Measurements from ENCODE around the gene PEPD. TPM values are rescaled to one million over a fixed set of nuclear protein-coding genes. Genes with fewer than 3 reads are reported as not detected.

The PEPD gene
- total RNA-seq, 1 experiment from 2014 or later: 116 TPM

- Mint-ChIP-seq H3K27me3 (ENCODE audit: insufficient read depth, unreplicated experiment) (no peaks in the 10 kb centered on the region), H3K9me3 (ENCODE audit: unreplicated experiment) (no peaks in the 10 kb centered on the region), H3K4me1 (ENCODE audit: low read depth, unreplicated experiment) (peaks cover 30% of the 10 kb centered on the region), H3K4me3 (ENCODE audit: unreplicated experiment) (no peak overlapping the region), H3K36me3 (ENCODE audit: insufficient read depth, unreplicated experiment) (peaks cover 39% of the 10 kb centered on the region), H3K27ac (ENCODE audit: unreplicated experiment) (no peak overlapping the region)
- Histone ChIP-seq H3K36me3 (ENCODE audit: control insufficient read depth, insufficient read depth, low read length) (no peaks in the 10 kb centered on the region), H3K4me1 (peaks cover 33% of the 10 kb centered on the region), H3K27me3 (replicated peaks; ENCODE audit: control insufficient read depth, insufficient read depth, low read length) (no peaks in the 10 kb centered on the region), H3K4me3 (ENCODE audit: low read depth, low read length) (no peak overlapping the region), H3K9me3 (no peaks in the 10 kb centered on the region)
- BruUV-seq (replicated peaks): no TSS peak
- intact Hi-C loops (cut with micrococcal nuclease; ENCODE audit: unreplicated experiment): no loop called here
- DNase-seq: peak in 1 of 2 experiments; percentile 17
- TF ChIP-seq, protein P1, sequence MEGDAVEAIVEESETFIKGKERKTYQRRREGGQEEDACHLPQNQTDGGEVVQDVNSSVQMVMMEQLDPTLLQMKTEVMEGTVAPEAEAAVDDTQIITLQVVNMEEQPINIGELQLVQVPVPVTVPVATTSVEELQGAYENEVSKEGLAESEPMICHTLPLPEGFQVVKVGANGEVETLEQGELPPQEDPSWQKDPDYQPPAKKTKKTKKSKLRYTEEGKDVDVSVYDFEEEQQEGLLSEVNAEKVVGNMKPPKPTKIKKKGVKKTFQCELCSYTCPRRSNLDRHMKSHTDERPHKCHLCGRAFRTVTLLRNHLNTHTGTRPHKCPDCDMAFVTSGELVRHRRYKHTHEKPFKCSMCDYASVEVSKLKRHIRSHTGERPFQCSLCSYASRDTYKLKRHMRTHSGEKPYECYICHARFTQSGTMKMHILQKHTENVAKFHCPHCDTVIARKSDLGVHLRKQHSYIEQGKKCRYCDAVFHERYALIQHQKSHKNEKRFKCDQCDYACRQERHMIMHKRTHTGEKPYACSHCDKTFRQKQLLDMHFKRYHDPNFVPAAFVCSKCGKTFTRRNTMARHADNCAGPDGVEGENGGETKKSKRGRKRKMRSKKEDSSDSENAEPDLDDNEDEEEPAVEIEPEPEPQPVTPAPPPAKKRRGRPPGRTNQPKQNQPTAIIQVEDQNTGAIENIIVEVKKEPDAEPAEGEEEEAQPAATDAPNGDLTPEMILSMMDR (IDR thresholded peaks at IDR 0.05; ENCODE audit: insufficient read depth in 1 of 2, low read depth in 1 of 2, low read length in 1 of 2, severe bottlenecking in 1 of 2, unreplicated experiment in 1 of 2): peak in 1 of 2 experiments; percentile 7
- POLR2A ChIA-PET: no interaction called here
- CTCF ChIA-PET: interaction anchor here (0.7 to 1.5 kb wide), 7 partner anchors 10 to 379 kb away, joined by 3 to 4 read pairs (median 3); partner anchors contain the start of genes CEBPA and CEBPG
Measured at GRCh38 chr19:33398361-33399060, 123.1 kb downstream of the PEPD start.

GRCh38 chr19:33397536-33398360 lies 123.8 kb downstream of the PEPD start:
- Mint-ChIP-seq H3K4me3 (ENCODE audit: unreplicated experiment) (no peak overlapping the region), H3K9me3 (ENCODE audit: unreplicated experiment) (no peaks in the 10 kb centered on the region), H3K27me3 (ENCODE audit: insufficient read depth, unreplicated experiment) (no peaks in the 10 kb centered on the region), H3K27ac (ENCODE audit: unreplicated experiment) (no peak overlapping the region), H3K36me3 (ENCODE audit: insufficient read depth, unreplicated experiment) (peaks cover 34% of the 10 kb centered on the region), H3K4me1 (ENCODE audit: low read depth, unreplicated experiment) (peaks cover 22% of the 10 kb centered on the region)
- H3K4me1 ChIP-seq: peaks cover 26% of the 10 kb centered on the region
- ChIA-PET CTCF (interaction anchor here (0.5 to 1.5 kb wide), 12 partner anchors 9 to 380 kb away, joined by 3 to 4 read pairs (median 3); partner anchors contain the start of genes CEBPA and CEBPG), POLR2A (interaction anchor here (0.6 kb wide), 1 partner anchor 14 kb away, joined by 5 read pairs; no protein-coding TSS in a partner anchor)
- H3K4me3 ChIP-seq (ENCODE audit: low read depth, low read length): no peak overlapping the region
- H3K36me3 ChIP-seq (ENCODE audit: control insufficient read depth, insufficient read depth, low read length): no peaks in the 10 kb centered on the region
- H3K27me3 ChIP-seq (replicated peaks; ENCODE audit: control insufficient read depth, insufficient read depth, low read length): no peaks in the 10 kb centered on the region
- H3K9me3 ChIP-seq: no peaks in the 10 kb centered on the region
- no TSS peak for BruUV-seq (replicated peaks)
- peak; percentile 30 to 42 for DNase-seq
- intact Hi-C loops (cut with micrococcal nuclease; ENCODE audit: unreplicated experiment): no loop called here
- TF ChIP-seq, protein P1 (IDR thresholded peaks at IDR 0.05; ENCODE audit: insufficient read depth in 1 of 2, low read depth in 1 of 2, low read length in 1 of 2, severe bottlenecking in 1 of 2, unreplicated experiment in 1 of 2): peak; percentile 34 to 49
